ENCODE data around the gene KIRREL3. TPM values are rescaled to one million over a fixed set of nuclear protein-coding genes. Genes with fewer than 3 reads are reported as not detected.

KIRREL3 gene
- total RNA-seq, 1 donor from 2014 or later = not detected

DNA sequence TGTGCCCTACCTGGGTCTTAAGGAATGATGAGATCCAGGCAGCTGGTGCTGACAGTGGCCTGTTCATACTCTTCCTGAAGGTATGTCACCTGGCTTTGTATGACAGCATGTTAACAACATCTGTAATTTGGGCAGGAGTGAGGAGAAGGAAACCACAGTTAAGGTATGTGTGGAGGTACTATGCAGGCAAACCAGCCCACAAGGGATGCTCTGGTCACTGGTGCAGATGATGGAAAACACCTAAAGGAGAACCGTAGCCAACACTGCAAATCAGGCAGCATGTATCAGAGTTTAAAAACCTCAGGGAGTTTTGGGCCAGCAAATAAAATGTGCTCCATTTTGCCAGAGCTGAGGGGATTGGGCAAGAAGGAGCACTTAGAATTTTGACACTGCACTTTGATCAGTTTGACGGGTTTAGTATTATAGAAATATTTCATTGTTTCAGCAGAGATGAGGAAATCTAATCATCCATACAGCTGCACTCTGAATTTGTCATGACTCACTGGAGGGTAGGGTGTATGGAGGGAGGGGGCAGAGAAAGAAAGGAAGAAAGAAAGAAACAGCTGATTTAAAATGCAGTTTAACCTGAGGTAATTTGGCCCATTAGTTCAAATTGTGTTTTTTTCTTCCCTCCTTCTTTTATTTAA lies 260.9 kb downstream of the KIRREL3 start:
- H3K27me3 ChIP-seq (ENCODE audit: control insufficient read depth, insufficient read depth, low read length) = no peaks in the 10 kb centered on the region
- H3K4me3 ChIP-seq (ENCODE audit: low read depth, low read length) = no peak overlapping the region
- TF ChIP-seq, protein P1, sequence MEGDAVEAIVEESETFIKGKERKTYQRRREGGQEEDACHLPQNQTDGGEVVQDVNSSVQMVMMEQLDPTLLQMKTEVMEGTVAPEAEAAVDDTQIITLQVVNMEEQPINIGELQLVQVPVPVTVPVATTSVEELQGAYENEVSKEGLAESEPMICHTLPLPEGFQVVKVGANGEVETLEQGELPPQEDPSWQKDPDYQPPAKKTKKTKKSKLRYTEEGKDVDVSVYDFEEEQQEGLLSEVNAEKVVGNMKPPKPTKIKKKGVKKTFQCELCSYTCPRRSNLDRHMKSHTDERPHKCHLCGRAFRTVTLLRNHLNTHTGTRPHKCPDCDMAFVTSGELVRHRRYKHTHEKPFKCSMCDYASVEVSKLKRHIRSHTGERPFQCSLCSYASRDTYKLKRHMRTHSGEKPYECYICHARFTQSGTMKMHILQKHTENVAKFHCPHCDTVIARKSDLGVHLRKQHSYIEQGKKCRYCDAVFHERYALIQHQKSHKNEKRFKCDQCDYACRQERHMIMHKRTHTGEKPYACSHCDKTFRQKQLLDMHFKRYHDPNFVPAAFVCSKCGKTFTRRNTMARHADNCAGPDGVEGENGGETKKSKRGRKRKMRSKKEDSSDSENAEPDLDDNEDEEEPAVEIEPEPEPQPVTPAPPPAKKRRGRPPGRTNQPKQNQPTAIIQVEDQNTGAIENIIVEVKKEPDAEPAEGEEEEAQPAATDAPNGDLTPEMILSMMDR (IDR thresholded peaks at IDR 0.05; ENCODE audit: insufficient read depth, low read length, severe bottlenecking) = no peak
- FAIRE-seq (peak; percentile 13), DNase-seq (ENCODE audit: low read depth) (no peak)
- H3K36me3 ChIP-seq (ENCODE audit: control insufficient read depth, insufficient read depth, low read length) = no peaks in the 10 kb centered on the region

DNA sequence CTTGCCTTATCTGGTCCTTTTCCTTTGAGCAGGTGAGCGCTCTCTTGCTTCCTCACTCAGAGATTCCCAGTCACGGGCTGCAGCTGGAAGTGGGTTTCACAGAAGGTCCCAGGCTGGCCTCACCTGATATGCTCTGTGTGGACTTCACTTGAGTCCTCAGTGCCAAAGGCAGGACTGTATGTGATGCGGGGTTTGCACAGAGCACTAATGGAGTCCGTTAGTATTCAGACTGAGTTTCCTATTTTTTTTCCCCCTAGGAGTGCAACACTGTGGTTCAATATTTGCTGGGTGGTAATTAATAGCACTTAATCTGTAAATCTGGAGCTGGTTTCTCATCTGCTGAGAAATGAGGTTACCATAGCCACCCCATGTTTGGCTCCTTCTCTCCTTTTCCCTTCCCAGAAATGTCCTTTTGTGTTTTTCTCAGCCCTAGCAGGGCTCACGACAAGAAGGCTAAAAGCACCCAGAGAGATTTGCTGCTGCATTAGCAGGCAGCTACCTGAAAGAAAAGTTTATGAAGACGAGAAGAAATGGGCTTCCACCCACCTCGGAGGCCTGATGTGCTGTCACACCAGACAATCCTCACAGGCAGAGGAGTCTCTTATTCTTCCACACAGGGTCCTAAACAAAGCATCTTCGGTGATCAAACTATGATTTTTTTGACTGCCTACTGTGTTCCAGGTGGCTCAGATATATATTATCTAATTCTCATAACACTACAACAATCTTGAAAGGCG lies 262.1 kb downstream of the KIRREL3 start:
- Histone ChIP-seq H3K36me3 (ENCODE audit: control insufficient read depth, insufficient read depth, low read length) (no peaks in the 10 kb centered on the region), H3K4me3 (ENCODE audit: low read depth, low read length) (no peak overlapping the region), H3K27me3 (ENCODE audit: control insufficient read depth, insufficient read depth, low read length) (no peaks in the 10 kb centered on the region)
- FAIRE-seq (no peak), DNase-seq (ENCODE audit: low read depth) (no peak)
- TF ChIP-seq, protein P1 (IDR thresholded peaks at IDR 0.05; ENCODE audit: insufficient read depth, low read length, severe bottlenecking) = no peak

DNA sequence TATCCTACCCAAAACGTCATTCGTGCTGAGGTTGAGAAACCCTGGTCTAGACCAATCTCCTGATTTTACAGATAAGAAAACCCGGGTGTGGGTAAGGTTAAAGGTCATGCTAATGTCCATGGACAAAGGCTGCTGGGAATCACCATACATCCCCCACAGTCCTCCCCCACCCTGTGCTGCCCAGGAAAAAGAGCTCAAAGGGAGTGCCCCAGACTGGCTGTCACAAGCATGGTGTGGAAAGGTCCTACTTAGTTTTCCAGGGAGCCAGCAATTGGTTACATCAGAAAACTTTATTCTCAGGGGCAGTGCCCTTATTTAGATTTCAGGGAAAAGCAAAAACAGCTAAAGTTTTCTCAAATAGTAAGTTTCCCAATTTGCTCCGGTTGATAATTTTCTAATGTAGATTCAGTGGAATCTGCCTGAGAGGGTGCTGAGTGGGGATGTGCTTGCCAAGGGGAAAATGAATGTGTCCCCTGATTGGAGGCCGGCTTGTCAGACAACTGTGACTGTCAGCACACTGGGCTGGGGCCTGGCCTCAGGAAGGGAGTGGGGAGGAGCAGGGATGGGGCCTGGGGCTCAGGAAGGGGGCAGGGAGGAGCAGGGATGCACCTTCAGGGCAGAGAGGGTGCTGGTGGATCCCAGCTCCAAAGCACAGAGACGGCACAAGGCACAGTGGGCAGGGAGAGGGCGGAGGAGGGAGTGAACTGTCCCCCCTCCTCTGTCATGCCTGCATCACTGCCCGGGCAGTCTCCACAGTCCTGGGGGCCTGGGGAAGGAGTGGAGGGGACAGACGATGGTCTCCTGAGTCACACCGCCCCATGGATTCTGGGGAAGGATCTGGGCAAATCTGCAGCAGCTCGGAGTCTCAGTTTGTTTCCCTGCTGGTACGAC lies 263.6 kb downstream of the KIRREL3 start:
- no peak for FAIRE-seq
- TF ChIP-seq, protein P1 (IDR thresholded peaks at IDR 0.05; ENCODE audit: insufficient read depth, low read length, severe bottlenecking) = no peak
- DNase-seq (ENCODE audit: low read depth) = no peak
- no peak overlapping the region for H3K4me3 ChIP-seq (ENCODE audit: low read depth, low read length)
- no peaks in the 10 kb centered on the region for H3K36me3 ChIP-seq (ENCODE audit: control insufficient read depth, insufficient read depth, low read length)
- no peaks in the 10 kb centered on the region for H3K27me3 ChIP-seq (ENCODE audit: control insufficient read depth, insufficient read depth, low read length)

DNA sequence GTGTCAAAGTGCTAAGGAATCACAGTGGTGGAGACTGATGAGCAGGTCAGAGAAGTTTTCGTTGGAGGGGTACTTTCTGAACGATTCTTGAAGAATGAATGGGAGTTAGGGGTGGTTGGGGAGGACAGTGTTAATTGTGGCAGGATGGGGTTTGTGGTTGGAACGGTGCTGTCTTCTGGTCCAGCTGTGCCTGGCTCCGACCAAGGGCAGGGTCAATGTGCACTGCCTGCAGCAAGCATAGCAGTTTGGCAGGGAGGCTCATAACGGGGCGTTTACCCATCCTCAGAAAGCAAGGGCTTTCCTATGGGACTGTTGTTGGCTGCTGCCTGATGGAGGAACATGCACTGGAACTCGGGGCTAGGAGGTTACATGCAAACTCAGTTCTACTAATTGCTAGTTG lies 265.8 kb downstream of the KIRREL3 start:
- H3K27me3 ChIP-seq (ENCODE audit: control insufficient read depth, insufficient read depth, low read length) = no peaks in the 10 kb centered on the region
- H3K36me3 ChIP-seq (ENCODE audit: control insufficient read depth, insufficient read depth, low read length) = no peaks in the 10 kb centered on the region
- no peak overlapping the region for H3K4me3 ChIP-seq (ENCODE audit: low read depth, low read length)
- FAIRE-seq (no peak), DNase-seq (ENCODE audit: low read depth) (no peak)
- TF ChIP-seq, protein P1 (IDR thresholded peaks at IDR 0.05; ENCODE audit: insufficient read depth, low read length, severe bottlenecking) = no peak

DNA sequence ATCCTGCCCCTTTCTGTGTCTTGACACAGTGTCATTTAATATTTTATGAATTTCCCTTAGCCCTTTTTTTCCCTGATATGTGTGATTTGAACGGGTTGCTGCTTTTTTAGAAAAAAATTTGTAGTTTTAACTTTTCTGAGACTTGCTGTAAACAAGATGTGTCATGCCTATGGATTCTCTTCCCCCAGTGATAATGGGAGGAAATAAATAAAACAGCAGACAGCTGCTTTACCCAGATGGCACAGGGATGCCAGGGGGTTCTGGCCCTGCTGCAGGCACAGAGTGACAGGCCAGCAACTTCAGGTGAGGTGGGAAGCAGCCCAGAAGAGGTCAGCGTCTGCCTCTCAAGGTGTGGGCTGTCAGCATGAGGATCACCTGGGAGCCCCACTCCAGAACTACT lies 266.9 kb downstream of the KIRREL3 start:
- FAIRE-seq = no peak
- Histone ChIP-seq H3K27me3 (ENCODE audit: control insufficient read depth, insufficient read depth, low read length) (no peaks in the 10 kb centered on the region), H3K36me3 (ENCODE audit: control insufficient read depth, insufficient read depth, low read length) (no peaks in the 10 kb centered on the region), H3K4me3 (ENCODE audit: low read depth, low read length) (no peak overlapping the region)
- DNase-seq (ENCODE audit: low read depth) = no peak
- TF ChIP-seq, protein P1 (IDR thresholded peaks at IDR 0.05; ENCODE audit: insufficient read depth, low read length, severe bottlenecking) = no peak

Data from bronchial epithelial cell (primary cell).